SU-DHL-6 (cell line): ENCODE results near the gene SEC22A.

Experiments
- EZH2phosphoT487 ChIP-seq: fragments of 200-600 bp; sonication (generic), shearing (Covaris generic); conservative IDR thresholded peaks from 2 replicates; pipeline ENCODE4 v1.6.1; 2018; ENCODE audit warnings: mild to moderate bottlenecking, antibody characterized with exemption, low read length, moderate library complexity, mixed read lengths
- TF ChIP-seq, protein P1 (sequence below): fragments of 200-600 bp; sonication (generic); IDR thresholded peaks from one replicate; pipeline ENCODE4 v1.5.1; 2017; ENCODE audit warnings: antibody characterized with exemption, mild to moderate bottlenecking, low read length, moderate library complexity; ENCODE audit not compliant: insufficient read depth, poor library complexity, severe bottlenecking

DNA sequence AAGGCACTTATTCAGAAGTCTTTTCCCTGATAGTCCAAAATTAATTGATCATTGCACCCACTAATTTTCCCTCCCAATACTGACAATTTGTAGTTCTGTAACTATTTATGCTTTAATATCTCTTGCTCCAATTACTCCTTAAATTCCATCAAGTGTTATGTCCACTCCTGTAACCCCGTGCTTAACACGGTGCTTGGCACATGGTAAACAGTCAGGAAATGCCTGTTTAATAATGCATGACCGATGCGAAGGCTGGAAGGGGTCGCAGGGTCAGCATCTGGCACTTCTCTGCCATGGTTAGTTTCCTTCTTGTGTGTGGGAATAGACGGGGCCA, 553 bp upstream of the SEC22A start:
- TF ChIP-seq, protein P1, sequence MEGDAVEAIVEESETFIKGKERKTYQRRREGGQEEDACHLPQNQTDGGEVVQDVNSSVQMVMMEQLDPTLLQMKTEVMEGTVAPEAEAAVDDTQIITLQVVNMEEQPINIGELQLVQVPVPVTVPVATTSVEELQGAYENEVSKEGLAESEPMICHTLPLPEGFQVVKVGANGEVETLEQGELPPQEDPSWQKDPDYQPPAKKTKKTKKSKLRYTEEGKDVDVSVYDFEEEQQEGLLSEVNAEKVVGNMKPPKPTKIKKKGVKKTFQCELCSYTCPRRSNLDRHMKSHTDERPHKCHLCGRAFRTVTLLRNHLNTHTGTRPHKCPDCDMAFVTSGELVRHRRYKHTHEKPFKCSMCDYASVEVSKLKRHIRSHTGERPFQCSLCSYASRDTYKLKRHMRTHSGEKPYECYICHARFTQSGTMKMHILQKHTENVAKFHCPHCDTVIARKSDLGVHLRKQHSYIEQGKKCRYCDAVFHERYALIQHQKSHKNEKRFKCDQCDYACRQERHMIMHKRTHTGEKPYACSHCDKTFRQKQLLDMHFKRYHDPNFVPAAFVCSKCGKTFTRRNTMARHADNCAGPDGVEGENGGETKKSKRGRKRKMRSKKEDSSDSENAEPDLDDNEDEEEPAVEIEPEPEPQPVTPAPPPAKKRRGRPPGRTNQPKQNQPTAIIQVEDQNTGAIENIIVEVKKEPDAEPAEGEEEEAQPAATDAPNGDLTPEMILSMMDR: no peak
- no peak for TF ChIP-seq EZH2phosphoT487
